ENCODE results near the gene SHB. TPM values are rescaled to one million over a fixed set of nuclear protein-coding genes. Genes with fewer than 3 reads are reported as not detected.
"Not testable (repeated sequence)": the region's sequence is repeated elsewhere in the genome, so short reads cannot be mapped to it uniquely, and the experiment has no call there.

Gene SHB
- total RNA-seq, 1 experiment from 2014 or later = 28.7 TPM

DNA sequence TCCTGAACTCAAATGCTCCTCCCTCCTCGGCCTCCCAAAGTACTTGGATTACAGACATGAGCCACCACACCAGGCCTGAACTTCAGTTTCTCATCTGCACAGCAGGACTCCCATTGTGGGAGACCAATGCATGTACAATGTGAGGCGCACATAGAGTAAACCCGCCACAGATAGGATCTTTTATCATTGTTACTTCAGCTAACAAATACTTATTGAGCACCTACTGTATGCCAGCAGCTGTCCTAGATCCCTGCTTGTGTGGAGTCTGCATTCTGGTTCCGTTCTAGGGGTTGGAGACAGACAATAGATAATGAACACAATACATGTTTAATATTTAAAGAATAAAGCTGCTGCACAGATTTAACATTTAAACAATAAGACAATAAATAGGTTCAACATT lies 158.8 kb downstream of the SHB start:
- Histone ChIP-seq H3K9me2 (ENCODE audit: insufficient read depth) (no peaks in the 10 kb centered on the region), H2AFZ (ENCODE audit: low read depth, low read length, poor library complexity, severe bottlenecking) (no peak overlapping the region), H3K9ac (ENCODE audit: low read length) (no peak overlapping the region), H3K4me3 (replicated peaks in 1 of 2; ENCODE audit: low read depth in 1 of 2, low read length in 2 of 2) (no peak overlapping the region), H3K4me2 (ENCODE audit: low read length) (no peak overlapping the region), H3K36me3 (ENCODE audit: control insufficient read depth in 1 of 2, insufficient read depth in 2 of 2, low read length in 2 of 2) (no peaks in the 10 kb centered on the region), H4K20me1 (ENCODE audit: insufficient read depth) (no peaks in the 10 kb centered on the region), H3K27me3 (ENCODE audit: insufficient read depth, low read length) (no peaks in the 10 kb centered on the region), H3K27ac (ENCODE audit: low read depth, low read length) (no peak overlapping the region), H3K4me1 (ENCODE audit: control insufficient read depth in 1 of 2, insufficient read depth in 2 of 2, low read length in 2 of 2) (peaks cover 0 to 5% of the 10 kb centered on the region in 2 experiments; a peak in 1 of 4 replicates), H3K9me3 (ENCODE audit: control insufficient read depth in 1 of 2, insufficient read depth in 1 of 2, low read depth in 1 of 2, low read length in 2 of 2) (no peaks in the 10 kb centered on the region), H3K79me2 (ENCODE audit: insufficient read depth, low read length) (no peaks in the 10 kb centered on the region)
- intact Hi-C loops (cut with micrococcal nuclease) = loop anchor here (5.0 kb wide), 1 partner anchor 42 kb away; no protein-coding TSS in a partner anchor
- TF ChIP-seq ZFX (IDR thresholded peaks at IDR 0.05) = no peak
- TF ChIP-seq, protein P1, sequence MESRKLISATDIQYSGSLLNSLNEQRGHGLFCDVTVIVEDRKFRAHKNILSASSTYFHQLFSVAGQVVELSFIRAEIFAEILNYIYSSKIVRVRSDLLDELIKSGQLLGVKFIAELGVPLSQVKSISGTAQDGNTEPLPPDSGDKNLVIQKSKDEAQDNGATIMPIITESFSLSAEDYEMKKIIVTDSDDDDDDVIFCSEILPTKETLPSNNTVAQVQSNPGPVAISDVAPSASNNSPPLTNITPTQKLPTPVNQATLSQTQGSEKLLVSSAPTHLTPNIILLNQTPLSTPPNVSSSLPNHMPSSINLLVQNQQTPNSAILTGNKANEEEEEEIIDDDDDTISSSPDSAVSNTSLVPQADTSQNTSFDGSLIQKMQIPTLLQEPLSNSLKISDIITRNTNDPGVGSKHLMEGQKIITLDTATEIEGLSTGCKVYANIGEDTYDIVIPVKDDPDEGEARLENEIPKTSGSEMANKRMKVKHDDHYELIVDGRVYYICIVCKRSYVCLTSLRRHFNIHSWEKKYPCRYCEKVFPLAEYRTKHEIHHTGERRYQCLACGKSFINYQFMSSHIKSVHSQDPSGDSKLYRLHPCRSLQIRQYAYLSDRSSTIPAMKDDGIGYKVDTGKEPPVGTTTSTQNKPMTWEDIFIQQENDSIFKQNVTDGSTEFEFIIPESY (IDR thresholded peaks at IDR 0.05; ENCODE audit: extremely low read depth, insufficient replicate concordance, low read length) = no peak
- TF ChIP-seq, protein P2, sequence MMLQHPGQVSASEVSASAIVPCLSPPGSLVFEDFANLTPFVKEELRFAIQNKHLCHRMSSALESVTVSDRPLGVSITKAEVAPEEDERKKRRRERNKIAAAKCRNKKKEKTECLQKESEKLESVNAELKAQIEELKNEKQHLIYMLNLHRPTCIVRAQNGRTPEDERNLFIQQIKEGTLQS (IDR thresholded peaks at IDR 0.05) = no peak
- TF ChIP-seq POLR2AphosphoS5 (IDR thresholded peaks at IDR 0.05; ENCODE audit: low read depth, low read length) = no peak
- TF ChIP-seq CEBPB (IDR thresholded peaks at IDR 0.05; ENCODE audit: low read depth) = no peak
- TF ChIP-seq SP1 (IDR thresholded peaks at IDR 0.05; ENCODE audit: low read depth) = no peak
- no peak for TF ChIP-seq CBX3 (IDR thresholded peaks at IDR 0.05; ENCODE audit: low read depth)
- no peak for DNase-seq (ENCODE audit: low read depth, low spot score)
- POLR2A ChIA-PET = no interaction called here
- RAD21 ChIA-PET (ENCODE audit: low non-redundant PET in 1 of 2, low total read pairs in 2 of 2, uncharacterized antibody in 2 of 2, unreplicated experiment in 2 of 2) = no interaction called here
- CTCF ChIA-PET = no interaction called here
- no peak for ATAC-seq
- no TSS peak for BruUV-seq (replicated peaks)

DNA sequence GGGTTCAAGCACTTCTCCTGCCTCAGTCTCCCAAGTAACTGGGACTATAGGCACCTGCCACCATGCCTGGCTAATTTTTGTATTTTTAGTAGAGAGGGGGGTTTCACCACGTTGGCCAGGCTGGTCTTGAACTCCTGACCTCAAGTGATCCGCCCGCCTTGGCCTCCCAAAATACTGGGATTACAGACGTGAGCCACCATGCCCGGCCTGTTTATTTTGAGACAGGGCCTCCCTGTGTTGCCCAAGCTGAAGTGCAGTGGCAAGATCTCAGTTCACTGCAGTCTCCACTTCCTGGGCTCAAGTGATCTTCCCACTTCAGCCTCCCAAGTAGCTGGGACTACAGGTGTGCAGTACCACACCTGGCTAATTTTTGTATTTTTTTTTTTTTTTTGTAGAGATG lies 159.2 kb downstream of the SHB start:
- H3K27ac ChIP-seq (ENCODE audit: low read depth, low read length); BruUV-seq (replicated peaks); H3K9ac ChIP-seq (ENCODE audit: low read length); H3K36me3 ChIP-seq (ENCODE audit: control insufficient read depth in 1 of 2, insufficient read depth in 2 of 2, low read length in 2 of 2); H3K4me2 ChIP-seq (ENCODE audit: low read length); H3K9me3 ChIP-seq (ENCODE audit: control insufficient read depth in 1 of 2, insufficient read depth in 1 of 2, low read depth in 1 of 2, low read length in 2 of 2); H4K20me1 ChIP-seq (ENCODE audit: insufficient read depth); H3K79me2 ChIP-seq (ENCODE audit: insufficient read depth, low read length); H3K4me3 ChIP-seq (replicated peaks in 1 of 2; ENCODE audit: low read depth in 1 of 2, low read length in 2 of 2); H3K9me2 ChIP-seq (ENCODE audit: insufficient read depth); CTCF ChIA-PET; H3K4me1 ChIP-seq (ENCODE audit: control insufficient read depth in 1 of 2, insufficient read depth in 2 of 2, low read length in 2 of 2); POLR2A ChIA-PET; RAD21 ChIA-PET (ENCODE audit: low non-redundant PET in 1 of 2, low total read pairs in 2 of 2, uncharacterized antibody in 2 of 2, unreplicated experiment in 2 of 2); H3K27me3 ChIP-seq (ENCODE audit: insufficient read depth, low read length); DNase-seq (ENCODE audit: low read depth, low spot score); ATAC-seq; H2AFZ ChIP-seq (ENCODE audit: low read depth, low read length, poor library complexity, severe bottlenecking): not testable (repeated sequence)
- intact Hi-C loops (cut with micrococcal nuclease) = loop anchor here (5.0 kb wide), 1 partner anchor 42 kb away; no protein-coding TSS in a partner anchor
